ENCODE results near the gene GAREM2. TPM values are rescaled to one million over a fixed set of nuclear protein-coding genes. Genes with fewer than 3 reads are reported as not detected.

GAREM2 gene
- total RNA-seq, 1 donor from 2014 or later: 3.1 TPM

DNA sequence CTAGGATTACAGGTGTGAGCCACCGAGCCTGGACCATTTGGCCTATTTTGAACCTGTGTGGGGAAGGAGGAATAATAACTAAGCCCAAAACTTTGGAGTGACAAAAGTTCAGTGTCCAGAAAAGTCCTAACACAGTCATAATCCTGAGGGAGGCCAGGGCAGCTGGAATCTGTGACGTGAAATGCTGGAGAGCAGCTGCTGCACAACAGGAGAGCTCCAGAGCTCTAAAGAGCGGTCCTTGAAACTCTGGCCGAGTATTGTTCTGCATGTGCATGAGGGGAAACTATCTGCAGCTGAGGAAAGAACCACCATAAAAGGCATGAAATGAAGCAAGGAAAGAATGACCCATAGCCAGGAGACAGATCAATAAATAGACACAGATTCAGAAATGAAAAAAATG lies 43.7 kb downstream of the GAREM2 start:
- Mint-ChIP-seq H3K27me3 (no peaks in the 10 kb centered on the region), H3K36me3 (ENCODE audit: low read depth) (peaks cover 79% of the 10 kb centered on the region), H3K27ac (no peak overlapping the region), H3K4me1 (no peaks in the 10 kb centered on the region), H3K9me3 (no peaks in the 10 kb centered on the region), H3K4me3 (no peak overlapping the region)
- intact Hi-C loops (cut with micrococcal nuclease): no loop called here
- ChIA-PET POLR2A (no interaction called here), CTCF (no interaction called here)
- DNase-seq (no peak), ATAC-seq (ENCODE audit: low read depth) (no peak)
- TF ChIP-seq, protein P1, sequence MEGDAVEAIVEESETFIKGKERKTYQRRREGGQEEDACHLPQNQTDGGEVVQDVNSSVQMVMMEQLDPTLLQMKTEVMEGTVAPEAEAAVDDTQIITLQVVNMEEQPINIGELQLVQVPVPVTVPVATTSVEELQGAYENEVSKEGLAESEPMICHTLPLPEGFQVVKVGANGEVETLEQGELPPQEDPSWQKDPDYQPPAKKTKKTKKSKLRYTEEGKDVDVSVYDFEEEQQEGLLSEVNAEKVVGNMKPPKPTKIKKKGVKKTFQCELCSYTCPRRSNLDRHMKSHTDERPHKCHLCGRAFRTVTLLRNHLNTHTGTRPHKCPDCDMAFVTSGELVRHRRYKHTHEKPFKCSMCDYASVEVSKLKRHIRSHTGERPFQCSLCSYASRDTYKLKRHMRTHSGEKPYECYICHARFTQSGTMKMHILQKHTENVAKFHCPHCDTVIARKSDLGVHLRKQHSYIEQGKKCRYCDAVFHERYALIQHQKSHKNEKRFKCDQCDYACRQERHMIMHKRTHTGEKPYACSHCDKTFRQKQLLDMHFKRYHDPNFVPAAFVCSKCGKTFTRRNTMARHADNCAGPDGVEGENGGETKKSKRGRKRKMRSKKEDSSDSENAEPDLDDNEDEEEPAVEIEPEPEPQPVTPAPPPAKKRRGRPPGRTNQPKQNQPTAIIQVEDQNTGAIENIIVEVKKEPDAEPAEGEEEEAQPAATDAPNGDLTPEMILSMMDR (IDR thresholded peaks at IDR 0.05): no peak

DNA sequence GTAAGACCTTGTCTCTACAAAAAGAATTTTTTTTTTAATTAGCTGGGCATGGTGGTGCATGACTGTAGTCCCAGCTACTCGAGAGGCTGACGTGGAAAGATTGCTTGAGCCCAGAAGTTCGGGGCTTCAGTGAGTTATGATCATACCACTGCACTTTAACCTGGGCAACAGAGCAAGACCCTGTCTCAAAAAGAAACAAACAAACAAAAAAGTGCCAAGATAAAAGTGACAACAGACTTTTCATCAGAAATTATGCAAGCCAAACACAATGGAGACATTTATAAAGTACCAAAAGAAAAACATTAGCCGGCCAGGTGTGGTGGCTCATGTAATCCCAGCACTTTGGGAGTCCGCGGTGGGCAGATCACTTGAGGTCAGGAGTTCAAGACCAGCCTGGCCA lies 44.8 kb downstream of the GAREM2 start:
- POLR2A ChIA-PET: no interaction called here
- H3K4me1 Mint-ChIP-seq: no peaks in the 10 kb centered on the region
- peaks cover 79% of the 10 kb centered on the region for H3K36me3 Mint-ChIP-seq (ENCODE audit: low read depth)
- CTCF ChIA-PET: no interaction called here
- ATAC-seq (ENCODE audit: low read depth) (no peak), DNase-seq (no peak)
- intact Hi-C loops (cut with micrococcal nuclease): no loop called here
- no peaks in the 10 kb centered on the region for H3K27me3 Mint-ChIP-seq
- H3K4me3 Mint-ChIP-seq: no peak overlapping the region
- H3K27ac Mint-ChIP-seq: no peak overlapping the region
- TF ChIP-seq, protein P1 (IDR thresholded peaks at IDR 0.05): no peak
- H3K9me3 Mint-ChIP-seq: no peaks in the 10 kb centered on the region

DNA sequence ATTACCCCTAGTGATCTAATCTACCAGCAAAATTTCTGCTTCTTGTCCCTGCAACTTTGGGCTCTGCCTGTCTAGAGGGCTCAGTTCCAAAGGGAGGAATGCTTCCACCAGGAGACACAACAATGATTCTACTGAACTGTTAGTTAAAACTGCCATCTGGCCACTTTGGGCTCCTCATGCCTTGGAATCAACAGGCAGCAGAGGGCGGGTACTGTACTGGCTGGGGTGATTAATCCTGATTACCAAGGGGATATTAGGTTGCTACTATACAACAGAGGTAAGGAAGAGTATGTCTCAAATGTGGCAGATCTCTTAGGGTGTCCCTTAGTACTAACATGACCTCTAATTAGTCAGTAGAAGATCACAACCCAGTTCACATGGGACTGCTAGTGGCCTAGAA lies 50.1 kb downstream of the GAREM2 start:
- TF ChIP-seq, protein P1 (IDR thresholded peaks at IDR 0.05): no peak
- CTCF ChIA-PET: no interaction called here
- Mint-ChIP-seq H3K27ac (no peak overlapping the region), H3K4me3 (no peak overlapping the region), H3K9me3 (no peaks in the 10 kb centered on the region), H3K4me1 (no peaks in the 10 kb centered on the region), H3K36me3 (ENCODE audit: low read depth) (peaks cover 74% of the 10 kb centered on the region), H3K27me3 (no peaks in the 10 kb centered on the region)
- DNase-seq: no peak
- POLR2A ChIA-PET: no interaction called here
- ATAC-seq (ENCODE audit: low read depth): no peak
- intact Hi-C loops (cut with micrococcal nuclease): no loop called here

DNA sequence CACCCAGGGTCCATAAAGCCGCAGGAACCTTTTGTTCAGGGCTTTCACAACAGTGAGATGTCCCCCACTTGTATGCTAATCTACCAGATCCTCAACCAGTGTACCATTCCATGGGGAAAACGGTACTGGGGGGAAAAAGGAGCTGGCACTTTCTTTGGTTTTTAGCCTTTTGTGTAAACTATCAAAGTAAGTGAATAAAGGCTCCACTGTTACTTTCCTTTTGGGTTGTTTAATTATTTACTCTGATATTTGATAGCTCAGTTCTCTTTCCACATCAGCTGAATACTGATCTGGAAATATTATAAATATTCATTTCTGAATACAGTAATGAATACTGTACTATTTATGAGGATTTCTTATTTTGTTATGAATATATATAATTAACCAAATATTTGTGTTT lies 51.2 kb downstream of the GAREM2 start:
- no peaks in the 10 kb centered on the region for H3K4me1 Mint-ChIP-seq
- no peak overlapping the region for H3K4me3 Mint-ChIP-seq
- no peaks in the 10 kb centered on the region for H3K27me3 Mint-ChIP-seq
- no peaks in the 10 kb centered on the region for H3K9me3 Mint-ChIP-seq
- DNase-seq: no peak
- H3K36me3 Mint-ChIP-seq (ENCODE audit: low read depth): peaks cover 78% of the 10 kb centered on the region
- ATAC-seq (ENCODE audit: low read depth): no peak
- TF ChIP-seq, protein P1 (IDR thresholded peaks at IDR 0.05): no peak
- intact Hi-C loops (cut with micrococcal nuclease): no loop called here
- POLR2A ChIA-PET: no interaction called here
- CTCF ChIA-PET: no interaction called here
- H3K27ac Mint-ChIP-seq: no peak overlapping the region

DNA sequence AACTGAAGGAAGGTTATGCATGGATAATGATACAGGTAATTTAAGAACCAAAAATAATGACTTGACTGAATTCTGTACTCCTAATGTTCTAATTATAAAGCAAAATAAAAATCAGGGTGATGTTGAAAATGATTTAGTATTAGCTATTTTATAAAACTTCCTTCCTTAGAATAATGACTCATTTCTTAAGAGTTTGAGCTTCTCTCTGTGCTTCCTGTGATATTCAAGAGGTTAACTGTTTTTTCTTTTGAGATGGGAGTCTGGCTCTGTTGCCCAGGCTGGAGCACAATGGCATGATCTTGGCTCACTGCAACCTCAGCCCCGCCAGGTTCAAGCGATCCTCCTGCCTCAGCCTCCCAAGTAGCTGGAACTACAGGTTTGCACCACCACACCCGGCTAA lies 56.7 kb downstream of the GAREM2 start:
- CTCF ChIA-PET: no interaction called here
- no peaks in the 10 kb centered on the region for H3K9me3 Mint-ChIP-seq
- H3K4me3 Mint-ChIP-seq: no peak overlapping the region
- TF ChIP-seq, protein P1 (IDR thresholded peaks at IDR 0.05): no peak
- POLR2A ChIA-PET: interaction anchor here (0.6 kb wide), 1 partner anchor 33 kb away, joined by 3 read pairs; no protein-coding TSS in a partner anchor
- intact Hi-C loops (cut with micrococcal nuclease): no loop called here
- no peaks in the 10 kb centered on the region for H3K27me3 Mint-ChIP-seq
- no peaks in the 10 kb centered on the region for H3K4me1 Mint-ChIP-seq
- peaks cover 82% of the 10 kb centered on the region for H3K36me3 Mint-ChIP-seq (ENCODE audit: low read depth)
- no peak for DNase-seq
- H3K27ac Mint-ChIP-seq: no peak overlapping the region
- ATAC-seq (ENCODE audit: low read depth): no peak

Measured in activated B cell treated with CpG ODN at 0.5 μM for 24 hours (primary cell).